HEK293T (cell line): ENCODE results near the gene ATP1A2.

Experiments
- CTCF ChIA-PET: fragments of 350-600 bp; formaldehyde crosslinking; extraction: SDS; loops from one replicate; lab custom pipeline; 2021; ENCODE audit warnings: antibody characterized with exemption, inconsistent platforms; lab: Yijun Ruan, JAX
- POLR2A ChIA-PET: fragments of 350-600 bp; formaldehyde crosslinking; extraction: SDS; loops from one replicate; lab custom pipeline; 2020; ENCODE audit warnings: antibody characterized with exemption, inconsistent platforms; lab: Yijun Ruan, JAX
- DNase-seq: peaks from one replicate; pipeline ENCODE4 v3.0.0; 2012; ENCODE audit warnings: mixed read lengths; ENCODE audit errors: extremely low spot score
- ARNT ChIP-seq: fragments of 450-650 bp; IDR thresholded peaks from 2 replicates; pipeline ENCODE4 v1.6.1; 2017; ENCODE audit warnings: mild to moderate bottlenecking
- BHLHE40 ChIP-seq: fragments of 450-650 bp; IDR thresholded peaks from 2 replicates; pipeline ENCODE4 v1.6.1; 2016; ENCODE audit warnings: mild to moderate bottlenecking, moderate library complexity, borderline replicate concordance
- CTBP1 ChIP-seq: fragments of 450-650 bp; IDR thresholded peaks from 2 replicates; pipeline ENCODE4 v1.6.1; 2016; ENCODE audit warnings: borderline replicate concordance
- ELF4 ChIP-seq: fragments of 450-650 bp; IDR thresholded peaks from 2 replicates; pipeline ENCODE4 v1.6.1; 2017; ENCODE audit warnings: antibody characterized with exemption
- FOXA1 ChIP-seq: fragments of 450-650 bp; IDR thresholded peaks from 2 replicates; pipeline ENCODE4 v1.6.1; 2016; ENCODE audit warnings: mild to moderate bottlenecking
- FOXK2 ChIP-seq: fragments of 450-650 bp; IDR thresholded peaks from 2 replicates; pipeline ENCODE4 v1.6.1; 2016; ENCODE audit warnings: mild to moderate bottlenecking
- FOXM1 ChIP-seq: fragments of 450-650 bp; IDR thresholded peaks from 2 replicates; pipeline ENCODE4 v1.6.1; 2017; ENCODE audit warnings: mild to moderate bottlenecking, borderline replicate concordance
- HDGF ChIP-seq: fragments of 450-650 bp; IDR thresholded peaks from 2 replicates; pipeline ENCODE4 v1.6.1; 2017; ENCODE audit warnings: antibody characterized with exemption, borderline replicate concordance
- L3MBTL2 ChIP-seq: fragments of 450-650 bp; conservative IDR thresholded peaks from 2 replicates; pipeline ENCODE4 v1.6.1; 2016; ENCODE audit warnings: mild to moderate bottlenecking
- LEF1 ChIP-seq: fragments of 450-650 bp; IDR thresholded peaks from 2 replicates; pipeline ENCODE4 v1.6.1; 2017; ENCODE audit warnings: mild to moderate bottlenecking, borderline replicate concordance
- NFRKB ChIP-seq: fragments of 450-650 bp; IDR thresholded peaks from 2 replicates; pipeline ENCODE4 v1.6.1; 2016; ENCODE audit warnings: mild to moderate bottlenecking, moderate library complexity
- PKNOX1 ChIP-seq: fragments of 450-650 bp; IDR thresholded peaks from 2 replicates; pipeline ENCODE4 v1.6.1; 2016
- SP1 ChIP-seq: fragments of 450-650 bp; IDR thresholded peaks from 2 replicates; pipeline ENCODE4 v1.6.1; 2017
- SUZ12 ChIP-seq: fragments of 450-650 bp; IDR thresholded peaks from 2 replicates; pipeline ENCODE4 v1.6.1; 2016; ENCODE audit warnings: mild to moderate bottlenecking
- TARDBP ChIP-seq: fragments of 450-650 bp; IDR thresholded peaks from 2 replicates; pipeline ENCODE4 v1.6.1; 2016
- ZNF384 ChIP-seq: fragments of 450-650 bp; IDR thresholded peaks from 2 replicates; pipeline ENCODE4 v1.6.1; 2016

ATP1A2 gene

DNA sequence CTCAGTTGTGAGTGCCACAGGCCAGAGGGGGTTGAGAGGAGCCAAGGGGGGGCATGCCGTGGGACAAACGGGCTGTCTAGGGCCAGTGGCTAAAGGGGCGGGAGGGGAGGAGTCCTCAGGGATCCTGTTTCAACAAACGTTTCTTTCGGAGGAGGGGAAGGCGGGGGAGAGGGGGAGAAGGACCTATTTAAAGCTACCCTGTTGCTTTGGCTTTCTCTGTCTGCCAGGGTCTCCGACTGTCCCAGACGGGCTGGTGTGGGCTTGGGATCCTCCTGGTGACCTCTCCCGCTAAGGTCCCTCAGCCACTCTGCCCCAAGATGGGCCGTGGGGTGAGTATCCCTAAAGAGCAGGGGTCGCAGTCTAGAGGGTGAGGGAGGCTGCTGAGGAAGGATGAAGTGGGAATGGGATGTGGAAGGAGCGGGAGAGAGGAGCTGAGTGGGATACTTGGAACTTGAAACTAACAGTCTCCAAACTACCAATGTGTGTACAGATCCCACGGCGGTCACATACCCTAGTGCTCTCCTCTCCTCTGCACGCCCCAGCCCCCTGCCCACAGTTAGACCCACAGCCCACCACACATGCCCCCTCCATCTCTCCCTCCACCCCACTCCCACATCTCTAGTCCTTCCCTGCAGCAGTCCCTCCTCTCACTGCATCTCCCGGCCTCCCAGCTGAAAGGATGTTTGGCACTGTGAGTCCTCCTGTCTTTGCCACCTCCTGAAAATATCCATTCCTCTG, at the start of gene ATP1A2:
Gene ATP1A2 (plus strand): TSS at position 215 of the 738 bp plus-strand sequence. CDS start 103 bp downstream, at position 318.
- no peak for DNase-seq
- POLR2A ChIA-PET, result no interaction called here
- TF ChIP-seq ZNF384 (no peak), BHLHE40 (no peak), CTBP1 (no peak), HDGF (no peak), L3MBTL2 (no peak), PKNOX1 (no peak), SP1 (no peak), ELF4 (no peak)
- CTCF ChIA-PET, result no interaction called here

DNA sequence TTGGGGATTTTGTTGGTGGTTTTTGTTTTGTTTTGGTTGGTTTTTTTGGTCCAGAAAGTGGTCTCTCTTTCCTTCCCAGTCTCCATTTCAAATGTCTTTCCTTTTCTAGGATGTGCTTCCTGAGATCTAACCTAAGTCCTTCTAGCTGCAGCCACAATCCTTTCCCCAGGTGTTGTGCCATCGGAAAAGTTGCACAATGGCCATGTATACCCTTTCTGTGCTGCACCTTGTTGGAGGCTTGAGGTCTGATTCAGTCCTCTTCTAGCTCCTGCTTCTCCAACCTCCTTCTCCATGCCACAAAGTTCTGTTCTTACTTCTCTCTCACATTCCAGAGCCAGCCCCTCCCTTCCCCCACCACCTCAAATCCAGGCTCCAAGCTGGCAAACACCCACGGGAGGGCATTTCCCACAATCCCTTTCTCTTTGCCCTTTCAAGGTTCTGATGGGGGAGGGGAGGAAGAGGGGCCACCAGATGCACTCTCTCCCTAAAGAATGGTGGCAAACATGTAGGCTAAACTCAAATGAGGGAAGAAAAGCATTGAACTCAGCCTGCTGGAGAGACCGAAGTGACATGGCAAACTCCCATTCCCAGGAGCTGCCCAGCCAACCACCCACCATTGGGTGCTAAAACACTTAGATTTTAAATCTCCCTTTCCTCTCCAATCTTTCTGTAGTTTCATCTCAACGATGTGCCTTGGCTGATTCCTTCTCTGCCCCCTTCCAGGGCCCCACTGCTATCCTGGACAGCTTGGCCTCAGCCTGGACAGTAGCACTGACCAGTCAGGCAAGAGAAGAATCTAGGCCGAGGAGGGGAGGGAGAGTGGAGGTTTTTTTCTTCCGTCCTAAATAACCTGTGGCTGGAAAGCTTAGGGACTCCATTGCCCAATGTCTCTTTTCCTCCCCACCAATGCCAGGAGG, 48.5 kb upstream of the ATP1A2 start:
- TF ChIP-seq FOXK2, result no peak
- no peak for TF ChIP-seq ELF4
- no peak for TF ChIP-seq ARNT
- no peak for TF ChIP-seq FOXA1
- no peak for TF ChIP-seq NFRKB
- TF ChIP-seq BHLHE40, result no peak
- TF ChIP-seq L3MBTL2, result no peak
- no peak for TF ChIP-seq ZNF384
- no peak for TF ChIP-seq SP1
- TF ChIP-seq TARDBP, result no peak
- TF ChIP-seq LEF1, result no peak
- TF ChIP-seq HDGF, result no peak
- TF ChIP-seq CTBP1, result no peak
- TF ChIP-seq FOXM1, result no peak
- TF ChIP-seq SUZ12, result no peak
- no peak for TF ChIP-seq PKNOX1
- ChIA-PET POLR2A (no interaction called here), CTCF (interaction anchor here (1.2 to 2.8 kb wide), 3 partner anchors 9 to 21 kb away, joined by 4 to 11 read pairs (median 8); no protein-coding TSS in a partner anchor)
- DNase-seq, result no peak

- no peak for TF ChIP-seq PKNOX1
- TF ChIP-seq SP1, result no peak
- TF ChIP-seq BHLHE40, result no peak
- no peak for TF ChIP-seq NFRKB
- no peak for TF ChIP-seq ELF4
- no peak for TF ChIP-seq L3MBTL2
- no peak for TF ChIP-seq FOXK2
- no peak for TF ChIP-seq SUZ12
- no peak for TF ChIP-seq CTBP1
- TF ChIP-seq ARNT, result no peak
- no peak for TF ChIP-seq ZNF384
- TF ChIP-seq FOXA1, result no peak
- no peak for TF ChIP-seq FOXM1
- ChIA-PET POLR2A (no interaction called here), CTCF (interaction anchor here (1.0 to 2.8 kb wide), 3 partner anchors 10 to 22 kb away, joined by 3 to 11 read pairs (median 8); no protein-coding TSS in a partner anchor)
- no peak for DNase-seq
Observed at GRCh38 chr1:160068225-160068624, 47.3 kb upstream of the ATP1A2 start.

GRCh38 chr1:160069460-160070231, 45.9 kb upstream of the ATP1A2 start, which contains the start of gene KCNJ10:
TSS of gene KCNJ10 (minus strand) at chr1:160070160. CDS start at chr1:160042532, 27,628 bp downstream.
- DNase-seq, result no peak
- TF ChIP-seq NFRKB (no peak), PKNOX1 (no peak), SP1 (no peak), ELF4 (no peak), ARNT (no peak), SUZ12 (no peak), LEF1 (no peak), ZNF384 (no peak), CTBP1 (no peak), HDGF (no peak), BHLHE40 (no peak), FOXA1 (no peak), TARDBP (no peak), L3MBTL2 (no peak), FOXK2 (no peak), FOXM1 (no peak)
- ChIA-PET CTCF (interaction anchor here (0.6 to 3.0 kb wide), 6 partner anchors 9 to 23 kb away, joined by 3 to 13 read pairs (median 4); partner anchors contain the start of gene KCNJ9), POLR2A (no interaction called here)
